Measurements from ENCODE around the gene SLC25A38. TPM values are rescaled to one million over a fixed set of nuclear protein-coding genes. Genes with fewer than 3 reads are reported as not detected.

Gene SLC25A38
- total RNA-seq, 1 experiment from 2014 or later, result 30.3 TPM

DNA sequence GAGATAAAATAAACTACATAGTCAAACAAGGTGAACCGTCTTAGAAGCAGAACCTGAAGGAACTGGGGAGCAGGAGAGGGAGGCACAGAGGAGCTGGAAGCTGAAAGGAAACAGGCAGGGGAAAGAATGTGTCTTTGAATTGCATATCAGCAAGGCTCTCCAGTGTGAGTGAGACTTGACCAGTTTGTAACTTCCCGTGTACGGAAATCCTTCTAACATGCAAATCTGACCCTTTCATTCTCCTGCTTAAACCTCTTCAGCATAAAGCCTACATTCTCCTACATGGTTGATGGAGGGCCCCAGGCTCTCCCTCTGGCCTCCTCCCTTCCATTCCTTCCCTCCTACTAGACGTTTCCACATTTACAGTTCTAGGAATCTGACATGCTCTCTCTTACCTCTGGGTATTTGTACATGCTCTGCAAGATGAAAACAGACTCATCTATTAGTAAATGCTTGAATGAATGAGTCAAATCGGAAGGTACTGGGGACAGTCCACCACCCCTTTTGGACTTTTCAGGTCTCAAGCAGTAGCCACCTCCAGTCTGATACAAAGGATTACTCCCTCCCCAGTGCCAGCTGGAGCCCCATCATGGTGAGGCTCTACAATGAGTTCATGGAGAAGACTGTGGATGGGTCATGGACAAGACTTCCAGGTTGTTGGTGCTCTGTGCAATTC, 6.1 kb upstream of the SLC25A38 start:
- DNase-seq (ENCODE audit: low spot score), result no peak

DNA sequence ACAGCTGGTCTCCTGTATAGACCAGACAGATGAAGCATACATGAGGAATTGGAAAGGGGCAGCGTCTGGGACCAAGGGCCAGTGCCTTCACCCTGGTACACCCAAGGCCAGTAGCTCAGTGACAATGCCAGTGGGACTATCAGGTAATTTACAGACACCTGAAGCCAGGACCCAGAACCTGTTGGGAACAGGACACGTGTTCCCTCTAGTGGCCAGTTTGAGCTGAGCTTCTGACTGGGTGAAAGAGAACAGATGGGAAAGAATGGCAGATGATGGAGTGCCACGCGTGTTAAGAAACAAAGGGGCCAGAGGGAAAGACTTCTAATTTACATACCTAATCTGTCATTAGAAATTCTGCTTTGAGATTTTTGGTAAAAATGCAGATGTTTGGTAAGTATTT, 5.1 kb upstream of the SLC25A38 start:
- peak; percentile 11 for DNase-seq (ENCODE audit: low spot score)

DNA sequence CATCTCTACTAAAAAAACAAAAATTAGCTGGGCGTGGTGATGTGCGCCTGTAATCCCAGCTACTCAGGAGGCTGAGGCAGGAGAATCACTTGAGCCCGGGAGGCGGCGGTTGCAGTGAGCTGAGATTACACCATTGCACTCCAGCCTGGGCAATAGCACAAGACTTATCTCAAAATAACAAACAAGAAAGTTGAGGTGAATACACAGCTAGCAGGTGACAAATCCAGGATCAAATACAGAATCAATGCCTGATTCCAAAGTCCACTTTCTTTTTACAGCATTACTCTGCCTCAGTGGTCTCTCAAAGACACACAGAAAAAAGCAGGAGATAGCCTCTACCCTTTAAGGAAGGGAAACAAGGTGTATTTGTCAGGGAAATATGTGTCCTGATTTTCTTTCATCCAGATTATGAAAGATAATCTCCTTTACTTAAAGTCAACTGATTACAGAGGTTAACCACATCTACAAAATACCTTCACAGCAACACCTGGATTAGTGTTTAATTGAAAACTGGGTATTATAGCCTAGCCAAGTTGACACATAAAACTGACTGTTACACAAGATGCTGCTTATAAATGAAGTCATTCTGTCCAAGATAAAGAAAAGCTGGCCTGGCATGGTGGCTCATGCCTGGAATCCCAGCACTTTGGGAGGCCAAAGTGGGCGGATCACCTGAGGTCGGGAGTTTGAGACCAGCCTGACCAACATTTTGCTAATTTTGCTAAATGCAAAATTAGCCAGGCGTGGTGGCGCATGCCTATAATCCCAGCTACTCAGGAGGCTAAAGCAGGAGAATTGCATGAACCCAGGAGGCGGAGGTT, 4.0 kb upstream of the SLC25A38 start:
- DNase-seq (ENCODE audit: low spot score), result no peak

DNA sequence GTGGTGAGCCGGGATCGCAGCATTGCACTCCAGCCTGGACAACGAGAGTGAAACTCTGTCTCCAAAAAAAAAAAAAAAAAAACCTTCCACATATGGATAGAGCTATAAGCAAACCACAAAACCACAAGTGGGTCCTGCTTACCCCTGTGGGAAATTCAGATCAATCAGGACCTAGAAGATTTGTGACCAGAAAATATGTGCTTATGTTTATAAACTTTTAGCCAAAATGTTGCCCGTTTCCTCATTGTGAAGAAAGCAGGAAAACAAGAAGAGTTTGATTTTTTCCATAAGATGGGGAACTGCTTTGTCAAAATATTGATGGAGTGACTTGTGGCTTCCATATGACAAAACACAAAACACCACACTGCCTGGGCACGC, 3.4 kb upstream of the SLC25A38 start:
- no peak for DNase-seq (ENCODE audit: low spot score)

DNA sequence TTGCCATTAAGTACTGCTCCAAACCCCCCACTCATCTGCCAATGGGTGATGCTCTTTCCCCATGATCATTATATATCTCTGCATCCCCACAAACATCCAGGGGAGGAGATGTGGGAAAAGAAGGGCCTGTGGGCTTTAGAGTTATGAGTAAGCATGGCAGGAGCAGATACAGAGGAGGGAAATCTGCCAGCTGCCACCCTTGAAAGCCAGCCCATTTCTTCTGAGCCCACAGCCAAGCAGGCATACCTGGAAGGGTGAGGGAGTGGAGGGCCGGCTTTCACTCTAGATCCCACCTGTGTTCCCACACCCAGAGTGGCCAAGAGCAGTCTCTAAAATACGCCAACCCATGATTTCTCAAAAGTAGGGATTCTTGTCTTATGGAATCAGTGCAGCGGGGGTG, 1.7 kb upstream of the SLC25A38 start:
- DNase-seq (ENCODE audit: low spot score), result no peak

DNA sequence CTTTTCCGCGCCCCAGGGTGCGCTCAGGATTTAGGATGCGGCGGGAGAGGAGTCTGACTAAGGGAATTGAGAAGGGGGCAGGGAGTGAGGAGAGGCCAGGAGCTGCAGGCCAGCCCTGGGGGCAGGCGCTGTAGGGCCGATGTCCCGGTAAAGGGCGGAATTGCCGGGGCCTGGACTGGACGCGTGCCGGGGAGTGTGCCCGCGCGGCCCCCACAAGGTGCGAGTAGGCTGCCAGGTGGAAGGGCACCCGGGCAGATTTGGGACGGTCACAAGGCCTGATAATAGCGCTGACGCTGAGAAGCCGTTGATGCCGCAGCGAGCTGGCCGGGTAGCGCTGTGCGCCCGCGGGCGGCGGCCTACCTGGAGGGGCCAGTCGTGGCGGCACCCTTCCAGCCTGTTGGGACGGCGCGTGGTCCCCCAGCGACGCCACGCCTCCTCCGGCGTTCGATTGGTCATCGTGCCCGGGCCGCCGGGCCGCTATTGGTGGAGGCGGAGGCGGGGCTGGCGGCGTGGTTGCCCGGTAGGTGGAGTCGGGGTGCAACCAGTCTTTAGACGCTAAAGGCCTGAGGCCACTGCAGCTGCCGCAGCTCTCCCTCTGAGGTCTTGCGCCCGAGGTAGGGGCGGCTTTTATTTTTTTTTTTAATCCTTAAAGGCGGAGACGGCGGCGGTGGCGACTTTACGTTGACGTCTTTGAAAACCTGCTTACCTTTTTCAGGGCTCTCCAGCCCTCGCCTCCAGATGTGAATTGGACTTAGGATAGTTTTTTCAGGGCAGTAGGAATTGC, 903 bp downstream of the SLC25A38 start:
- peak; percentile 86 for DNase-seq (ENCODE audit: low spot score)

DNA sequence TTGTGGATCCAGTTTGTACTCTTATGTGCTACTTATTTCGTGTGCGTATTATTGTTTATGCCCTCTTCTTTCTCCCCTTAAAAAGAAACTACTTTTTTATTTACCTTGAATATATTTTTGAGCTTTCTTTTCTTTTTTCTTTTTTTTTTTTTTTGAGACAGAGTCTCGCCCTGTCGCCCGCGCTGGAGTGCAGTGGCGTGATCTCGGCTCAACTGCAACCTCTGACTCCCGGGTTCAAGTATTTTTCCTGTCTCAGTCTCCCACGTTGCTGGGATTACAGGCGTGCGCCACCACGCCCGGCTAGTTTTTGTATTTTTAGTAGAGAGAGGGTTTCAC, 1.5 kb downstream of the SLC25A38 start:
- no peak for DNase-seq (ENCODE audit: low spot score)

DNA sequence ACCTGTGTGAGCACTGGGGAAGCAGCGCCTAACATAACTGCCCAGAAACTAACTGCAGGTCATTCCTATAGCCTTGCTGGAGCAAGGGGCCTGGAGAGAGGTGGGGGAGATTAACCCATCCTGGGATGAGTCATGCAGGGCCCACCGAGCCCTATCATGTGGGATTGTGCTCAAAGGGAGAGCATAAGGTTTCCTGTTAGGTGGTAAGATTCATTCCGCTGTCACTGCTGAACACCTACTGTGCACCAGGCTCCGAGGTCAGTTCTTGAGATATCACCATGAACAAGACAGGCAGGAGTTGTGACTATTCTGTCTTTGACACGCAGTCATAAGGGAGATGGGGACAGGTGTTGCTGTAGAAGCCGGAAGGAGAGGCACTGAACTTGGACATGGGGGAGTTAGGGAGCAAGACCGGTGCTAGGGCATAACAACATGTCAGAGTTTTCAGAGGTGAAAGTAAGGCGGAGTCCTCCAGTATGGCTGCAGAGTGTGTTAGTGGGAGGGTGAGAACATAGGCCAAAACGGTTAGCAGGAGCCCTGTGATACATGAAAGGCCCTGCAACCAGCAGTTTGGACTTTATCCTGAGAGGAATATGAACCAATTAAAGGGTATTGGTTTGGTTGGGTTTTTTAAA, 2.4 kb downstream of the SLC25A38 start:
- no peak for DNase-seq (ENCODE audit: low spot score)

DNA sequence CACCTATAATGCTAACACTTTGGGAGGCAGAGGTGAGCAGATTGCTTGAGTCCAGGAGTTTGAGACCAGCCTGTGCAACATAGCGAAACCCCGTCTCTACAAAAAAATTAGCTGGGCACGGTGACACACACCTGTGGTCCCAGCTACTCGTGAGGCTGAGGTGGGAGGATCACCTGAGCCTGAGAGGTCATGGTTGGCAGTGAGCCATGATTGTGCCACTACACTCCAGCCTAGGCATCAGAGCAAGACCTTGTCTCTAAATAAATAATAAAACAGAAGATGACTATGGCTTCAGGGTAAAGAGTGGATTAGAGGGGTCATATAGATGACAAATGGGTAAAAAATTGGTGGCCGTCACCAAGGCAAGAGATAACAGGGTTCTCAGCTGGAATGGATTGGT, 3.1 kb downstream of the SLC25A38 start:
- no peak for DNase-seq (ENCODE audit: low spot score)

DNA sequence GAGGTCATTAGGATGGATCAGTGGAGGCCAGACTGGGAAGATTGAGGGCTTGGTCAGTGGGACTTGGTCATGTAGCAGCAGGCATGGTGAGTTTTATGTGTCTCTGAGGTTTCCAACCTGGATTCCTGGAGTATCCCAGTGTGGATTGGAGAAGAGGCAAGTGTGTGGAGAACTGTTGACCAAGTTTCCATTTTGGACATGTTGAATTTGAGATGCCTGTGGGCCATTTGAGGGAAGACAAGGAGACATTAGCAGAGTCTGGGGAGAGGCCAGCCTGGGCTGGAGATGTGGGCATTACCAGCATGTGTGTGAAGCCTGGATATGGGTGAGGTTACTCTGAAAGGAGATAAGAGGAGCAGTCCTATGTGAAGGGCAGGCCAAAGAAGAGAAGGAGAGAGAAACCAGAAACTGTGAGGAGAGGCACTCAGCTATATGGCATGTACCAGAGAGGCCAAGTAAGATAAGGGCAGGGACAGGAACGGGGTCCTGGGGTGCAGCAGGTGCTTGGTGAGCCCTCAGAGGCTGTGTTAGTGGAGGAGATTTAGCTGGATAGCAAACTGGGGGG, 4.3 kb downstream of the SLC25A38 start:
- no peak for DNase-seq (ENCODE audit: low spot score)

DNA sequence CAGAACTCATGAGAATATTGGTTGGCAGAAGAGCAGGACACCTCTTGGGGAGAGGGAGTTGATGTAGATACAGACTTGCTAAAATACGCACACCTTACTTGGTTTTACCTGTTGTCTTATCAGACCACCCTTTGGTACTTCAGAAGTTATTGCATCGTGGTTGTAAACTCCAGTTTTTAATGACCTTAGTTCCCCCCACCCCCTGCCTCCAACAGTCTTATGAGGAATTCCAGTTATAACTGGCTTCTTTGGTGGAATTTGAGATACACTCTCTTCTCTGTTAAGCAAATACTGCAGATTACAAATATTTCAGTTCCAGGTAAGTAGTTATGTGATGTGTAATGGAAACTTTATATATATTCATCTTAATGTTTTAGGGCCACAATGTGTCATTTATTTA, 5.0 kb downstream of the SLC25A38 start:
- no peak for DNase-seq (ENCODE audit: low spot score)

DNA sequence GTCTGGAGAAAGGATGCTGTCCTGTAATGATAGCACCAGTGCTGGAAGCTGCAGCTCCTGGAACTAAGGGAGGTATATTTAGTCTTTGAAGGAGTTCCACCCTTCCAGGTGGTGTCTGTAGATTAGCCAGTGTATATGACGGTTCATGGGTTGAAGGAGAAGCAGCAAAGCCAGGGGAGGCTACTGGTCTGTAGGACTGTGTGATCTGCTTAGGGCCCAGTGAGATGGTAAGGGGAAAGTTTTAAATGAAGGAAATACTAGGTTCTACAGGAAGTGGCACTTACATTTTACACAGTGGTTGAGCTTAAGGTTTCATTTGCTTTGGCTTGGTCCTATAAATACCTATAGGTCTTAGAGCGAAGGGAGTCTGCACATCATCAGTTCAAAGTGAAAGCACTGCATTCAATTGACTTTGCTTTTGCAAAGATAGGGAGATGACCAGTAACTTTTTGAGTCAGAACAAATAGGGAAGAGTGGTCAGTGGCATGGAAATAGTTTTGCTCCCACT, 5.6 kb downstream of the SLC25A38 start:
- no peak for DNase-seq (ENCODE audit: low spot score)

DNA sequence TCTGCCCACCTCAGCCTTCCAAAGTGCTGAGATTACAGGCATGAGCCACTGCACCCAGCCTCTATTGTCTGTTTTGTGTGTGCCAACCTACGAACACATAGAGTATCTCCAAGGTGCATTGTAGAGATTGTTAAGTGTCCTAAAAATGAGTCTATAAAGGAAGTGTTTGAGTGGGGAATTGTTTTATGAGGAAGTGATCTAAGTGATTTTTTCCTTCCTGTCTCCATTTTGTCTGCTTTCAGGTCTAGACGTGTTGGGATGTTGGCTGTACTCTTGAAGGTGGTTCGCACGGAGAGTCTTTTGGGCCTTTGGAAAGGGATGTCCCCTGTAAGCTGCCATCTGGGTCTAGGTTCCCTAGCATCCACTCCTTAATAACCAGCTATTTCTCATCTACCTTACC, 7.0 kb downstream of the SLC25A38 start:
- DNase-seq (ENCODE audit: low spot score), result no peak

DNA sequence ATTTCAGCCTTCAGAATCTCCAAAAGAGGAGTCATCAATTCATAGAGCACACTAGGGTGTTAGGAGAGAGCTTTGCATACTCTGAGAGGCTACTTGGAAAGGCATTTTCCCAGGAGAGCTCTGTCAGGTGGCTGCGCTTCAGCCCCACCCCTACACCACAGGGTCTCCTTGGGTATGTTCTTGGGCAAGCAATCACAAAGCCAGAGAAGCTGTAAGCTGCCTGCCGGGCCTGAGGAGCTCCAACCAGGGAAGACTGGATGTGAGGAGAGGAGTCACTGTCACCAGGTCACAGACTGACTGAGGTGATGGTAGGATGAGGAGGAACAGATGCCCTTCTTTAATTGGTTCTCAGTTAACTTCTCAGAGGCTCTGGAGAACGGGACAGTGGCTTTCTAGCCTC, 13.5 kb downstream of the SLC25A38 start:
- DNase-seq (ENCODE audit: low spot score), result no peak

DNA sequence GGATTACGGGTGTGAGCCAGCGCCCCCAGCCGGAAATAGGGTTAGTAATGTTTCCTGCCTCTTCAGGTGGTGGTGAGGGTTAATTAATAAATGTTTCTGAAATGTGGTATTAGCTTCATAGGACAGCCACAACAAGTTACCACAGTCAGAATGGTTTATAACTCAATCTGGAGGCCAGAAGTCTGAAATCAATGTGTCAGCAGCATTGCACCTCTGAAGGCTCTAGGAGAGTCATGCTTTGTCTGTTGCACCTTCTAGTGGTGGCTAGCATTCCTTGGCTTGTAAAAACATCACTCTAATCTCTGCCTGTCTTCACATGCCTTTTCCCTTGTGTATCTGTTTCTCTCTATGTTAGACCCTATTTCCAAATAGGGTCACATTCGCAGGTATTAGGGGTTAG, 15.5 kb downstream of the SLC25A38 start:
- no peak for DNase-seq (ENCODE audit: low spot score)

DNA sequence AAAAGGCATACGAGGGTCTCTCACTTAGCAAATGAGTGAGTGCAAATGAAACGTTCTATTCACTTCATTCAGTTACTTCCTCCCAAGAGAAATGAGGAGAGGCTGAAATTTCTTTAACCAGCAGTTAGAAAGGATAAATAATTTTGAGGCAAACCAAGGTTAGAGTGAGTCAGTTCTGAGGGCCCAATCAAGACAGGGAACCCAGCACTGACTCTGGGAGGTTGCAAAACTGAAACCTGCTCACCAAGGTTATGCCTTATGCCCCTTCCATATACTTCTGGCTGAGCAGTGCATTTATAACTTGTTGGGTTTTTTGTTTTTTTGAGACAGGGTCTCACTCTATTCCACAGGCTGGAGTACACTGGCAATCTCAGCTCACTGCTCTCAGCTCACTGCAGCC, 18.8 kb downstream of the SLC25A38 start:
- no peak for DNase-seq (ENCODE audit: low spot score)

DNA sequence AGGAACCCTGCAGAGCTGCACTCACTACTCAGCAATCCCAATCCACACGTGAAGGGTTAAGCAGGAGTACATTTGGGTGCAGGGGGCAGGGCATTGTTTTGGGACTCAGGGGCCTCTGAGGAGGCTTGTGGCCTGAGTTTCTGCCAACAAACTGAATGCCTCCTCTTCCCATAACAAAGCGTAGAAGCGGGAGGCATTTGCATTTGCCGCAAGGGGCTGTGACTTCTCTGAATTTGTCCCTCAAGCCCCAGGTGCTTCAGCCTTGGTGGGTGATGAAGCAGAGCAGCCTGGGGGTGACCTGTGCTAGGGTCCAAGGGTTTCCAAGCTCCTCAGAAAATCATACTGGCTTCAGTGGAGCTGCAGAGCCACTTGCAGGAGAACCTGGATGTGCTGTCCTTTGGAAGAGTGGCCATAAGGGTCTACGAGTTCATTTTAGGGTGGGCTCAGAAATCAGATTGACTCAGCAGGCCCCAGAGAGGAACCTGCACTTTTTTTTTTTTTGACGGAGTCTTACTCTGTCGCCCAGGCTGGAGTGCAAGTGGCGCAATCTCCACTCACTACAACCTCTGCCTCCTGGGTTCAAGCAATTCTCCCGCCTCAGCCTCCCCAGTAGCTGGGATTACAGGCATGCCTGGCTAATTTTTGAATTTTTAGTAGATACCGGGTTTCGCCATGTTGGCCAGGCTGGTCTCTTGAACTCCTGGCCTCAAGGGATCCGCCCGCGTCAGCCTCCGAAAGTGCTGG, 21.9 kb downstream of the SLC25A38 start:
- DNase-seq (ENCODE audit: low spot score), result no peak

DNA sequence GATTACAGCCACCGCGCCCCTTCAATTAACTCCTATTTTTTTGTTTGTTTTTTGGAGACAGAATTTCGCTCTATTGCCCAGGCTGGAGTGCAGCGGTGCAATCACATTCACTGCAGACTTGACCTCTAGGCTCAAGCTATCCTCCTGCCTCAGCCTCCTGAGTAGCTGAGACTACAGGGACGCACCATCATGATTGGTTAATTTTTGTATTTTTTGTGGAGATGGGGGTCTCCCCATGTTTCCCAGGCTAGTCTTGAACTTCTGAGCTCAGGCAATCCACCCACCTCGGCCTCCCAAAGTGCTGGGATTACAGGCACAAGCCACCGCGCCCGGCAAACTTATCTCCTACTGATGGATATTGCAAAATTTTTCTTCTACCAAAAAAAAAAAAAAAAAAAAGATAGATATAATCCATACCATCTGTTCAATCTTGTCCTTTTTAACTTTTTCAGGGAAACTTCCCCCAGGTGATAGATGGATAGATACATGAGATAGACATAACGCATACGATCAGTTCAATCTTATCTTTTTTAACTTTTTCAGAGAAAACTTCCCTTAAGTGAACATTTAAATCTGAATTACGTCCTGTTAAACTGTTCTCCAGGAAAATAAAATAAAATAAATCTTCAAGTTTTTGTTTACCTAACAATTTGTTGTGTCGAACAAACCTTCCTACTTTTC, 22.7 kb downstream of the SLC25A38 start:
- DNase-seq (ENCODE audit: low spot score), result no peak

DNA sequence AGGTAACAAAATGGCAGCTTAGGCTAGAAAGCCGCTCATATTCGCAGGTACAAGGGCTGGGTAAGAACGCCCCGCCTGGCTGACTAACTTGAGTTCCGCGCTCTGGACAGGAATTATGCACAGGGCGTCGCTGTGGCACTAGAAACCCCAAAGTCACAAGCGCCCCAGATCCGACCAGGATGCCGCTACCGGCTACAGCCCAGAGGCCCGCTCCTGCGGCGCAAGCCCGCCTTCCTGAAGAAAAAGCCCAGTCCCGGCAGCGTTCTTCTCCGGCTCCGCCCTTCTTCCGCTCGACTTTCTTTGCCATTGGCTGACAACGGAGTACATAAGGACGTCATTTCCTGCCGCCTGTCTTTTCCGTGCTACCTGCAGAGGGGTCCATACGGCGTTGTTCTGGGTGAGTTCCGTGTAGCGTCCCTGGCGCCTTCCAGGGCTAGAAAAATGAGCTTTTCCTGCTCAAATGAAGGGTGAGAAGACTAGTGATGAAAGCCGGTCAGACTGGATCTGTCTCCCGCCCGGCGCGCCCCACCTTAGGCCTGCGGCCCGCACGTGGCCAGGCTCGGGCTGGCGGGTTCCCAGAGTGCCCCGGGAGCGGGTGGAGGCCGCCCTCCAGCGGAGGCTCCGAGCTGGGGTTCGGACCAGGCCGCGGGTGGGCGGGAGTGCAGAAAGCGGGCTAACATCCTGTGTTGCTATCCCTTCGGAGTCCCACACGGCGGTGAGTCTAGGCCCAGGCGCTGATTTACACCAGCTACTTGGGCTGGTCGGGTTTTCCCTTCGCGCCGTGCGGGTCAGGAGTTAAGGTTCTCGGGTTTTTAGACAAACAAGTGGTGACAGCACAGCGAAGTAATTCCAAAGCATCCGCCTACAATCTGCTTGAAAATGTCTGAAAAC, 23.4 kb downstream of the SLC25A38 start, which contains the start of gene RPSA:
TSS of gene RPSA (plus strand) at position 353 of the 891 bp plus-strand sequence. CDS start 934 bp downstream, outside the sequence.
- DNase-seq (ENCODE audit: low spot score), result peak; percentile 97
